H1 (cell line): Measurements from ENCODE around the gene NAV2. TPM values are rescaled to one million over a fixed set of nuclear protein-coding genes. Genes with fewer than 3 reads are reported as not detected.

ENCODE experiments used
- CTCF ChIA-PET: fragments of 300-600 bp; sonication (Branson Sonifier 250); formaldehyde crosslinking; loops from one replicate; lab custom pipeline; 2021; ENCODE audit not compliant: partially characterized antibody; lab: Charles Lee
- POLR2A ChIA-PET: fragments of 300-600 bp; sonication (Branson Sonifier 250); formaldehyde crosslinking; loops from one replicate; lab custom pipeline; 2021; ENCODE audit warnings: inconsistent platforms; ENCODE audit not compliant: partially characterized antibody; lab: Charles Lee
- DNase-seq, 2 experiments: peaks; one replicate each; pipeline versions ENCODE4 v3.0.0 to v3.0.0-alpha.2; 2010 to 2022; ENCODE audit warnings: low spot score in 2 of 2, low read depth in 1 of 2, mixed read lengths in 1 of 2
- FAIRE-seq: peaks from 2 replicates; lab custom pipeline; 2011; peaks lifted over from hg19 to GRCh38; lab: Jason Lieb, UNC
- H2AFZ ChIP-seq: 2 replicates; pipeline ENCODE4 v1.8.1; 2012; ENCODE audit warnings: low read length, inconsistent platforms
- H2AK5ac ChIP-seq: 2 replicates; pipeline ENCODE4 v1.6.1; 2013; ENCODE audit warnings: low read depth, low read length
- H2BK120ac ChIP-seq: replicated peaks from 2 replicates; pipeline ENCODE3; 2013; ENCODE audit warnings: low read depth, low read length, inconsistent platforms
- H2BK12ac ChIP-seq: 2 replicates; pipeline ENCODE4 v1.6.1; 2013; ENCODE audit warnings: low read depth, low read length
- H2BK15ac ChIP-seq: 2 replicates; pipeline ENCODE4 v1.6.1; 2013; ENCODE audit warnings: low read length
- H2BK20ac ChIP-seq: 2 replicates; pipeline ENCODE4 v1.6.1; 2013; ENCODE audit warnings: low read length
- H2BK5ac ChIP-seq: 2 replicates; pipeline ENCODE4 v1.6.1; 2013; ENCODE audit warnings: low read depth, low read length
- H3K14ac ChIP-seq: 2 replicates; pipeline ENCODE4 v1.6.1; 2013; ENCODE audit warnings: inconsistent platforms; ENCODE audit not compliant: insufficient read length
- H3K18ac ChIP-seq: 2 replicates; pipeline ENCODE4 v1.6.1; 2013; ENCODE audit warnings: low read length; ENCODE audit errors: extremely low read depth
- H3K23ac ChIP-seq: 2 replicates; pipeline ENCODE4 v1.6.1; 2013; ENCODE audit warnings: inconsistent platforms; ENCODE audit not compliant: insufficient read length
- H3K23me2 ChIP-seq: 2 replicates; pipeline ENCODE4 v1.6.1; 2013; ENCODE audit warnings: low read depth, low read length
- H3K27ac ChIP-seq: 2 replicates; pipeline ENCODE4 v1.6.1; 2011; ENCODE audit warnings: low read depth, low read length, inconsistent platforms
- H3K27me3 ChIP-seq, 4 experiments: replicated peaks in 1 of 4; 1 replicate in 1 of 4; 2 replicates in 3 of 4; pipeline versions ENCODE4 v1.6.1 to v1.8.1; 2011 to 2013; ENCODE audit warnings: low read length in 3 of 4, mild to moderate bottlenecking in 3 of 4, inconsistent platforms in 2 of 4, mixed read lengths in 2 of 4, moderate library complexity in 1 of 4; ENCODE audit not compliant: control insufficient read depth in 3 of 4, insufficient read depth in 3 of 4; ENCODE audit errors: extremely low read depth in 1 of 4
- H3K36me3 ChIP-seq, 4 experiments: 2 replicates each; pipeline versions ENCODE4 v1.6.1 to v1.8.1; 2011 to 2013; ENCODE audit warnings: mild to moderate bottlenecking in 4 of 4, low read length in 3 of 4, moderate library complexity in 2 of 4, control low read depth in 1 of 4, inconsistent platforms in 1 of 4; ENCODE audit not compliant: insufficient read depth in 4 of 4, control insufficient read depth in 2 of 4
- H3K4ac ChIP-seq: replicated peaks from 2 replicates; pipeline ENCODE3; 2013; ENCODE audit warnings: low read length, low read depth, mixed read lengths, inconsistent platforms; ENCODE audit not compliant: insufficient read length
- H3K4me1 ChIP-seq, 4 experiments: replicated peaks in 1 of 4; 1 replicate in 1 of 4; 2 replicates in 3 of 4; pipeline versions ENCODE4 v1.6.1 to v1.8.1; 2011 to 2013; ENCODE audit warnings: low read length in 3 of 4, inconsistent platforms in 2 of 4, mixed read lengths in 1 of 4; ENCODE audit not compliant: insufficient read depth in 4 of 4, control insufficient read depth in 3 of 4
- H3K4me2 ChIP-seq, 2 experiments: 2 replicates each; pipeline versions ENCODE4 v1.6.1 to v1.8.1; 2011 to 2013; ENCODE audit warnings: low read depth in 2 of 2, low read length in 2 of 2, control low read depth in 1 of 2, inconsistent platforms in 1 of 2, mild to moderate bottlenecking in 1 of 2; ENCODE audit not compliant: insufficient read depth in 1 of 2
- H3K4me3 ChIP-seq, 4 experiments: fragments of 200-600, 300-600 bp in 1 of 4; sonication (generic), shearing (Covaris generic), sonication (Bioruptor Twin) in 1 of 4; 2 replicates each; pipeline versions ENCODE4 v1.5.1 to v1.8.1; 2011 to 2016; ENCODE audit warnings: low read length in 4 of 4, low read depth in 3 of 4, control low read depth in 2 of 4, inconsistent platforms in 2 of 4, mild to moderate bottlenecking in 2 of 4, mixed read lengths in 1 of 4, moderate library complexity in 1 of 4; ENCODE audit not compliant: insufficient read depth in 2 of 4; ENCODE audit errors: extremely low read depth in 1 of 4
- H3K56ac ChIP-seq: replicated peaks from 2 replicates; pipeline ENCODE3; 2013; ENCODE audit warnings: low read depth, mild to moderate bottlenecking, mixed read lengths, low read length, inconsistent platforms; ENCODE audit not compliant: insufficient read length
- H3K79me1 ChIP-seq: 2 replicates; pipeline ENCODE4 v1.6.1; 2013; ENCODE audit warnings: low read depth, low read length, control low read depth
- H3K79me2 ChIP-seq, 2 experiments: 2 replicates each; pipeline versions ENCODE4 v1.6.1 to v1.8.1; 2012 to 2013; ENCODE audit warnings: low read length in 2 of 2, mild to moderate bottlenecking in 2 of 2, inconsistent platforms in 1 of 2; ENCODE audit not compliant: insufficient read depth in 2 of 2, control insufficient read depth in 1 of 2
- H3K9ac ChIP-seq, 4 experiments: replicated peaks in 1 of 4; 1 replicate in 1 of 4; 2 replicates in 3 of 4; pipeline versions ENCODE4 v1.6.1 to v1.8.1; 2011 to 2013; ENCODE audit warnings: low read depth in 3 of 4, low read length in 3 of 4, control low read depth in 2 of 4, mild to moderate bottlenecking in 2 of 4, moderate library complexity in 2 of 4, inconsistent platforms in 1 of 4; ENCODE audit errors: extremely low read depth in 1 of 4
- H3K9me3 ChIP-seq, 2 experiments: 2 replicates each; pipeline versions ENCODE4 v1.6.1 to v1.8.1; 2012 to 2013; ENCODE audit warnings: mild to moderate bottlenecking in 2 of 2, moderate library complexity in 2 of 2, control low read depth in 1 of 2, inconsistent platforms in 1 of 2, low read depth in 1 of 2, low read length in 1 of 2, mixed read lengths in 1 of 2; ENCODE audit not compliant: insufficient read depth in 2 of 2
- H4K20me1 ChIP-seq, 2 experiments: replicated peaks in 1 of 2; 2 replicates each; pipeline versions ENCODE3 to v1.8.1; 2011 to 2013; ENCODE audit warnings: inconsistent platforms in 2 of 2, low read length in 2 of 2, mild to moderate bottlenecking in 1 of 2; ENCODE audit not compliant: insufficient read depth in 2 of 2, control insufficient read depth in 1 of 2
- H4K5ac ChIP-seq: 2 replicates; pipeline ENCODE4 v1.6.1; 2013; ENCODE audit warnings: low read length, low read depth, mixed read lengths, inconsistent platforms; ENCODE audit not compliant: insufficient read length
- H4K8ac ChIP-seq: 2 replicates; pipeline ENCODE4 v1.8.0; 2013; ENCODE audit warnings: mild to moderate bottlenecking, moderate library complexity, low read length, inconsistent platforms; ENCODE audit not compliant: insufficient read depth; ENCODE audit errors: extremely low read depth
- H4K91ac ChIP-seq: replicated peaks from 2 replicates; pipeline ENCODE3; 2013; ENCODE audit warnings: low read length, mixed read lengths, inconsistent platforms; ENCODE audit not compliant: insufficient read length
- ATF3 ChIP-seq: IDR thresholded peaks from 2 replicates; pipeline ENCODE4 v1.6.1; 2011; ENCODE audit warnings: low read depth, mild to moderate bottlenecking, low read length; ENCODE audit not compliant: insufficient read depth
- SIX5 ChIP-seq: IDR thresholded peaks from 2 replicates; pipeline ENCODE4 v1.6.1; 2011; ENCODE audit warnings: mild to moderate bottlenecking, low read depth, low read length
- YY1 ChIP-seq: IDR thresholded peaks from 2 replicates; pipeline ENCODE4 v1.6.1; 2011; ENCODE audit warnings: low read depth, mild to moderate bottlenecking, low read length
- WGBS, 2 experiments: shearing (Covaris generic) in 1 of 2; methylation state at CpG; one replicate each; pipeline versions ENCODE4 v1.1.6 to v1.1.7; 2013 to 2015; ENCODE audit warnings: low lambda C conversion rate in 2 of 2, mixed read lengths in 2 of 2, inconsistent platforms in 1 of 2, low coverage in 1 of 2, missing lambda C conversion rate in 1 of 2; ENCODE audit not compliant: insufficient replicate concordance in 2 of 2, insufficient coverage in 1 of 2, insufficient read length in 1 of 2; ENCODE audit errors: extremely low coverage in 1 of 2, missing lambda C conversion rate in 1 of 2; 5-methylcytosine and 5-hydroxymethylcytosine counted together
- polyA plus RNA-seq, 7 experiments: library from polyadenylated mRNA; depleted of rRNA in 3 of 7; stranded (reverse) in 5 of 7; unstranded in 2 of 7; fragments of >200 nt in 5 of 7; fragments of 200-250 nt in 2 of 7; gene quantifications; 1 replicate in 5 of 7; 2 replicates in 1 of 7; 4 replicates in 1 of 7; pipeline versions ENCODE4 v1.2.1 to v1.2.3, GENCODE V29; 2011 to 2013; ENCODE audit warnings: missing spikeins in 2 of 7, mixed read lengths in 2 of 7
- total RNA-seq: library from RNA; stranded (reverse); fragmentation: NEBNext Ultra II Directional; extraction: Animal tissue kit (Norgen Biotek cat#: 25700); gene quantifications from 2 replicates; pipeline ENCODE4 v1.2.1, GENCODE V29; 2021

Gene NAV2
- total and polyA plus RNA-seq, 2 of the 8 experiments (the other 6 are each of a cell fraction or from before 2014, with no cell fraction given): 35.6 to 73.6 TPM

- Histone ChIP-seq H3K36me3 (peaks cover 16 to 61% (median 55%) of the 10 kb centered on the region in 4 experiments), H3K4me1 (no peaks in the 10 kb centered on the region), H3K4ac (no peak overlapping the region), H4K91ac (no peak overlapping the region), H2AFZ (no peak overlapping the region), H2BK12ac (no peak overlapping the region), H2BK20ac (no peak overlapping the region), H3K9me3 (no peaks in the 10 kb centered on the region), H2BK120ac (no peak overlapping the region), H2AK5ac (no peak overlapping the region), H3K27ac (no peak overlapping the region), H3K4me3 (no peak overlapping the region), H3K9ac (no peak overlapping the region), H3K79me1 (no peaks in the 10 kb centered on the region; the same call in 1 of the 2 replicates), H4K8ac (no peak overlapping the region; the same call in 1 of the 2 replicates), H3K18ac (no peak overlapping the region), H3K14ac (no peak overlapping the region), H4K20me1 (peaks cover 3 to 7% of the 10 kb centered on the region in 2 experiments), H3K23me2 (no peaks in the 10 kb centered on the region), H3K23ac (no peak overlapping the region), H3K56ac (no peak overlapping the region), H4K5ac (no peak overlapping the region), H2BK5ac (no peak overlapping the region), H2BK15ac (no peak overlapping the region), H3K79me2 (no peaks in the 10 kb centered on the region), H3K4me2 (no peak overlapping the region), H3K27me3 (no peaks in the 10 kb centered on the region)
- no peak for DNase-seq
- TF ChIP-seq YY1 (no peak), ATF3 (no peak), SIX5 (no peak)
- ChIA-PET POLR2A (interaction anchor here (0.6 kb wide), 1 partner anchor 161 kb away, joined by 4 read pairs; no protein-coding TSS in a partner anchor), CTCF (interaction anchor here (1.0 to 5.4 kb wide), 5 partner anchors 14 to 239 kb away, joined by 3 to 24 read pairs (median 14); no protein-coding TSS in a partner anchor)
- FAIRE-seq: no peak
- 97% methylated on average over 10 of the region's 10 CpGs; no CpG with 5 or more reads in 1 of the 2 experiments for WGBS, 2 experiments
Measured at GRCh38 chr11:20114588-20114987, 402.0 kb downstream of the NAV2 start.
